HG02943 (cell line): ENCODE measurements around the gene SLC66A3.

ENCODE experiments used
- ATAC-seq: cut with Tn5 transposase; IDR thresholded peaks from one replicate; pipeline ENCODE4 v1.9.1; 2021; ENCODE audit warnings: mild to moderate bottlenecking, low read depth, moderate library complexity; ENCODE audit not compliant: unreplicated experiment

SLC66A3 gene

GRCh38 chr2:11133936-11134320 lies 21.3 kb upstream of the SLC66A3 start:
- no peak for ATAC-seq

GRCh38 chr2:11134349-11134748 lies 20.9 kb upstream of the SLC66A3 start:
- no peak for ATAC-seq

- ATAC-seq, result no peak
These were observed 14.8 kb upstream of the SLC66A3 start for GRCh38 chr2:11140492-11140891.

- no peak for ATAC-seq
These were observed 13.9 kb upstream of the SLC66A3 start for GRCh38 chr2:11141319-11141718.

- no peak for ATAC-seq
These were observed 12.9 kb upstream of the SLC66A3 start for GRCh38 chr2:11142330-11142729.

- ATAC-seq, result no peak
These were observed 12.3 kb upstream of the SLC66A3 start for GRCh38 chr2:11142987-11143386.

GRCh38 chr2:11144077-11144737 lies 11.1 kb upstream of the SLC66A3 start:
- ATAC-seq, result no peak

- no peak for ATAC-seq
These were observed 10.6 kb upstream of the SLC66A3 start for GRCh38 chr2:11144738-11145079.

GRCh38 chr2:11145350-11145749 lies 9.9 kb upstream of the SLC66A3 start:
- no peak for ATAC-seq

- ATAC-seq, result no peak
These were observed 9.2 kb upstream of the SLC66A3 start for GRCh38 chr2:11146076-11146475.

GRCh38 chr2:11147263-11147662 lies 8.0 kb upstream of the SLC66A3 start:
- ATAC-seq, result no peak

- ATAC-seq, result no peak
These were observed 2.7 kb upstream of the SLC66A3 start for GRCh38 chr2:11152591-11152990.

GRCh38 chr2:11154016-11154922 lies 998 bp upstream of the SLC66A3 start:
- peak; percentile 14 for ATAC-seq

GRCh38 chr2:11154923-11155380 lies 315 bp upstream of the SLC66A3 start:
- ATAC-seq, result peak; percentile 62

GRCh38 chr2:11156396-11157075 lies 1.3 kb downstream of the SLC66A3 start:
- ATAC-seq, result no peak

GRCh38 chr2:11157296-11157695 lies 2.0 kb downstream of the SLC66A3 start:
- ATAC-seq, result no peak

- ATAC-seq, result no peak
These were observed 2.5 kb downstream of the SLC66A3 start for GRCh38 chr2:11157731-11158130.

- no peak for ATAC-seq
These were observed 3.8 kb downstream of the SLC66A3 start for GRCh38 chr2:11158916-11159573.

- no peak for ATAC-seq
These were observed 4.4 kb downstream of the SLC66A3 start for GRCh38 chr2:11159574-11160170.

- ATAC-seq, result no peak
These were observed 5.0 kb downstream of the SLC66A3 start for GRCh38 chr2:11160256-11160655.
